Astrocyte (in vitro differentiated cells and primary cell): Measurements from ENCODE around the gene CHD8. TPM values are rescaled to one million over a fixed set of nuclear protein-coding genes. Genes with fewer than 3 reads are reported as not detected.

ENCODE experiments used
- DNase-seq: peaks from one replicate; pipeline ENCODE4 v3.0.0-alpha.2; 2010; ENCODE audit warnings: low read depth
- FAIRE-seq: peaks from 2 replicates; lab custom pipeline; 2011; peaks lifted over from hg19 to GRCh38; lab: Jason Lieb, UNC
- H2AFZ ChIP-seq: 2 replicates; pipeline ENCODE4 v1.6.0; 2012; ENCODE audit warnings: low read depth, low read length, inconsistent platforms
- H3K27ac ChIP-seq: 2 replicates; pipeline ENCODE4 v1.5.1; 2011; ENCODE audit warnings: low read depth, low read length, inconsistent platforms
- H3K27me3 ChIP-seq: 2 replicates; pipeline ENCODE4 v1.6.0; 2011; ENCODE audit warnings: low read length, inconsistent platforms; ENCODE audit not compliant: insufficient read depth
- H3K36me3 ChIP-seq: 2 replicates; pipeline ENCODE4 v1.5.1; 2011; ENCODE audit warnings: low read length, inconsistent platforms; ENCODE audit not compliant: insufficient read depth
- H3K4me1 ChIP-seq: 2 replicates; pipeline ENCODE4 v1.5.1; 2011; ENCODE audit warnings: low read length, inconsistent platforms; ENCODE audit not compliant: insufficient read depth
- H3K4me2 ChIP-seq: 2 replicates; pipeline ENCODE4 v1.6.0; 2012; ENCODE audit warnings: low read length, inconsistent platforms
- H3K4me3 ChIP-seq: 2 replicates; pipeline ENCODE4 v1.5.1; 2011; ENCODE audit warnings: low read depth, mild to moderate bottlenecking, low read length, inconsistent platforms; ENCODE audit not compliant: insufficient read depth
- H3K79me2 ChIP-seq: 2 replicates; pipeline ENCODE4 v1.6.0; 2012; ENCODE audit warnings: mild to moderate bottlenecking, low read length, inconsistent platforms; ENCODE audit not compliant: insufficient read depth
- H3K9ac ChIP-seq: 2 replicates; pipeline ENCODE4 v1.6.0; 2012; ENCODE audit warnings: mild to moderate bottlenecking, low read length, inconsistent platforms
- H3K9me3 ChIP-seq: 2 replicates; pipeline ENCODE4 v1.5.1; 2012; ENCODE audit warnings: low read depth, mild to moderate bottlenecking, low read length, inconsistent platforms; ENCODE audit not compliant: insufficient read depth
- H4K20me1 ChIP-seq: 2 replicates; pipeline ENCODE4 v1.6.0; 2012; ENCODE audit warnings: low read length, inconsistent platforms; ENCODE audit not compliant: insufficient read depth
- H3K27ac Mint-ChIP-seq: one replicate; pipeline ENCODE4 v1.8.0; 2021; ENCODE audit warnings: mild to moderate bottlenecking, mixed read lengths; ENCODE audit not compliant: unreplicated experiment
- H3K27me3 Mint-ChIP-seq: one replicate; pipeline ENCODE4 v1.8.0; 2021; ENCODE audit warnings: low read depth, mixed read lengths; ENCODE audit not compliant: unreplicated experiment
- H3K36me3 Mint-ChIP-seq: one replicate; pipeline ENCODE4 v1.8.0; 2021; ENCODE audit warnings: low read depth, mixed read lengths; ENCODE audit not compliant: unreplicated experiment
- H3K4me1 Mint-ChIP-seq: one replicate; pipeline ENCODE4 v1.8.0; 2021; ENCODE audit warnings: low read depth, mixed read lengths; ENCODE audit not compliant: unreplicated experiment
- H3K4me3 Mint-ChIP-seq: one replicate; pipeline ENCODE4 v1.8.0; 2021; ENCODE audit warnings: mild to moderate bottlenecking, moderate library complexity, mixed read lengths; ENCODE audit not compliant: unreplicated experiment
- H3K9me3 Mint-ChIP-seq: one replicate; pipeline ENCODE4 v1.8.0; 2021; ENCODE audit warnings: mild to moderate bottlenecking, mixed read lengths; ENCODE audit not compliant: unreplicated experiment
- EZH2 ChIP-seq: IDR thresholded peaks from 2 replicates; pipeline ENCODE4 v1.6.1; 2012; ENCODE audit warnings: mild to moderate bottlenecking, low read length, inconsistent platforms; ENCODE audit not compliant: insufficient read depth
- total RNA-seq: library from RNA; stranded (reverse); gene quantifications from 2 replicates; pipeline ENCODE4 v1.2.1, GENCODE V29; 2021
- TF ChIP-seq, protein P1 (sequence below): IDR thresholded peaks from 2 replicates; pipeline ENCODE4 v1.5.1; 2011; ENCODE audit warnings: low read depth, mild to moderate bottlenecking, inconsistent platforms, low read length, moderate library complexity; ENCODE audit not compliant: insufficient read depth

The CHD8 gene
- total RNA-seq, 1 donor from 2014 or later = 111 TPM

DNA sequence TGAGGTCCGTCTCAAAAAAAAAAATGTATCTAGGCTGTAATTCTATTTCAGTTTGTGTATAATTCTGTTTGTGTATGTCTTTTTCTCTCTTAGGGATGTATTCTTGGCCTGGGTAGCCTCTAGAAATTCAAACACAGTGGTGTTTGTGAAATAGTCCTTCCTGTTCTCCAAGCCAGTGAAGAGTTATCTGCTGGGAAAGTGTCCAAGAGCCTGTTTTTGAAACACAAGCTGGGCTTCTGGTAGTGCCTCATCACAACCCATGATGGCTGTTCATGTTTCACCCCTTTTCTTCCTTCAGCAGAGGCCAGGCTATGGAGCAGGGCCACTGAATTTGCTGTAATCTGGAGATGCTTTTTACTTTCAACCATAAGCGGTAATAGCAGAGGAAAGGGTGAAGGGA, 40.5 kb upstream of the CHD8 start:
- no peak overlapping the region for H3K9ac ChIP-seq
- no peaks in the 10 kb centered on the region for H3K9me3 ChIP-seq
- H3K79me2 ChIP-seq = no peaks in the 10 kb centered on the region
- no peaks in the 10 kb centered on the region for H3K27me3 ChIP-seq
- Mint-ChIP-seq H3K4me3 (no peak overlapping the region), H3K27me3 (no peaks in the 10 kb centered on the region), H3K36me3 (peaks cover 38% of the 10 kb centered on the region), H3K27ac (no peak overlapping the region), H3K4me1 (peaks cover 23% of the 10 kb centered on the region), H3K9me3 (no peaks in the 10 kb centered on the region)
- H3K4me2 ChIP-seq = no peak overlapping the region
- peaks cover 56% of the 10 kb centered on the region for H3K36me3 ChIP-seq
- no peak for DNase-seq
- H4K20me1 ChIP-seq = peaks cover 8% of the 10 kb centered on the region
- TF ChIP-seq, protein P1, sequence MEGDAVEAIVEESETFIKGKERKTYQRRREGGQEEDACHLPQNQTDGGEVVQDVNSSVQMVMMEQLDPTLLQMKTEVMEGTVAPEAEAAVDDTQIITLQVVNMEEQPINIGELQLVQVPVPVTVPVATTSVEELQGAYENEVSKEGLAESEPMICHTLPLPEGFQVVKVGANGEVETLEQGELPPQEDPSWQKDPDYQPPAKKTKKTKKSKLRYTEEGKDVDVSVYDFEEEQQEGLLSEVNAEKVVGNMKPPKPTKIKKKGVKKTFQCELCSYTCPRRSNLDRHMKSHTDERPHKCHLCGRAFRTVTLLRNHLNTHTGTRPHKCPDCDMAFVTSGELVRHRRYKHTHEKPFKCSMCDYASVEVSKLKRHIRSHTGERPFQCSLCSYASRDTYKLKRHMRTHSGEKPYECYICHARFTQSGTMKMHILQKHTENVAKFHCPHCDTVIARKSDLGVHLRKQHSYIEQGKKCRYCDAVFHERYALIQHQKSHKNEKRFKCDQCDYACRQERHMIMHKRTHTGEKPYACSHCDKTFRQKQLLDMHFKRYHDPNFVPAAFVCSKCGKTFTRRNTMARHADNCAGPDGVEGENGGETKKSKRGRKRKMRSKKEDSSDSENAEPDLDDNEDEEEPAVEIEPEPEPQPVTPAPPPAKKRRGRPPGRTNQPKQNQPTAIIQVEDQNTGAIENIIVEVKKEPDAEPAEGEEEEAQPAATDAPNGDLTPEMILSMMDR = no peak
- no peak for TF ChIP-seq EZH2
- H2AFZ ChIP-seq = no peak overlapping the region
- no peak overlapping the region for H3K4me3 ChIP-seq
- FAIRE-seq = no peak
- no peaks in the 10 kb centered on the region for H3K4me1 ChIP-seq
- no peak overlapping the region for H3K27ac ChIP-seq

DNA sequence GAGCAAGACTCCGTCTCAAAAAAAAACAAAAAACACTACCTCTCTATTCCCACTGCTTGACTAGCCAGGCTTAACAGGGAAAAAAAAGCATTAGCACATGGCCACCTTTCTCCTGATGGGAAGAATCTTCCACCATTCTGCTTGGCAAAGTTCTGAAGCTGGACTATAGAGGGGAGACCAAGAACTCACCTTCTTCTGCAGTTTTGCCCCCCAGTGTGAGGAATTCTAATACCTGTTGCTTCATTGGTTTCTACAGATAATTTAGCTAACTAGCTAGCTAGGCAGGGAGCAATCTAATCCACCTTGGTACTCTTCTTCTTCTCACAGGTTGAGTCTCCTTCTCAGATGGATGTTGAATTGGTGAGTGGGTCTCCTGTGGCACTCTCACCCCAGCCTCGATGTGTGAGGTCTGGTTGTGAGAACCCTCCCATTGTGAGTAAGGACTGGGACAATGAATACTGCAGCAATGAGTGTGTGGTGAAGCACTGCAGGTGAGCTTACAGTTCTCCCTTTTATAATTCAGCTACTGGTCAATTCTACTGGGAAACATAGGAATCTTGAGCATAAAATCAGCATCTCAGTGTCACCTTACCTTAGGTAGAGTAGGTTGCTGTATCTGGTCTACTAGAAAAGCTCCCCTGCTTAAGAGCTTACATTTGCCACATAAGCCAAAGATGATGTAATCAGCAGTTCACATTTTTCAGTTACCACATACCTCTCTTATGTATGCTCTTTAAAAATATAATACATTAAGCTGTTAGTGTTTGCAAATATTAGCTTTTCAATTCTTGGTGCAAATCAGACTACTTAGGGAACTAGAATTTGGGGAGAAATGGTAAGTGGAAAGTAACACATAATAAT, 39.2 kb upstream of the CHD8 start:
- no peaks in the 10 kb centered on the region for H3K9me3 Mint-ChIP-seq
- no peaks in the 10 kb centered on the region for H3K79me2 ChIP-seq
- peaks cover 46% of the 10 kb centered on the region for H3K36me3 ChIP-seq
- no peak overlapping the region for H2AFZ ChIP-seq
- H3K27me3 ChIP-seq = no peaks in the 10 kb centered on the region
- no peak overlapping the region for H3K4me2 ChIP-seq
- H3K36me3 Mint-ChIP-seq = peaks cover 30% of the 10 kb centered on the region
- H4K20me1 ChIP-seq = peaks cover 8% of the 10 kb centered on the region
- H3K4me3 ChIP-seq = no peak overlapping the region
- peaks cover 23% of the 10 kb centered on the region for H3K4me1 Mint-ChIP-seq
- TF ChIP-seq, protein P1 = no peak
- TF ChIP-seq EZH2 = no peak
- FAIRE-seq (no peak), DNase-seq (peak; percentile 42)
- H3K9me3 ChIP-seq = no peaks in the 10 kb centered on the region
- peak overlapping the region; percentile 17 for H3K9ac ChIP-seq
- H3K4me1 ChIP-seq = no peaks in the 10 kb centered on the region
- peak overlapping the region; percentile 34 for H3K4me3 Mint-ChIP-seq
- no peaks in the 10 kb centered on the region for H3K27me3 Mint-ChIP-seq
- H3K27ac ChIP-seq = peak overlapping the region; percentile 21
- H3K27ac Mint-ChIP-seq = peak overlapping the region; percentile 96

DNA sequence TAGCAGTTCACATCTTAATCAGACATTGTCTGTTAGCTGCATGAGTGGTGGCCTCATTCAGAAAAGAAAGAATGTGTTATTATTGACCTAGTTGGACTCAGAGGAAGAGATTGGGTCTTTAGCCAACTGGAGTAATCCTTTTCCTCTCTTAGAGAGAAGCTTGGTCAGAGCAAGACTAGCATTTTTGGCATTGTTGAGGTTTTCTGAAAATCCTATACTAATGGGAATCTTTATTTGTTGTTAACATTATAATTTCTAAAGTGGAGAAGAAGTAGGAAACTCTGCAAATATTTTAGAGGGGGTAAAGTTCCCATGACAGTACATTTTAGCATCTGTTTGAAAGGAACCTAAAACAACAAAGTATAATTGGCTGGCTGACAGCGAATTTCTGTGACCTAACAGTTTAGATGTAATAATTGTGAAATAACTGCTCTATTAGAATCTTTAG, 30.7 kb upstream of the CHD8 start:
- Histone ChIP-seq H4K20me1 (peaks cover 15% of the 10 kb centered on the region), H3K79me2 (peaks cover 36% of the 10 kb centered on the region), H3K4me1 (no peaks in the 10 kb centered on the region), H3K27ac (peak overlapping the region; percentile 24), H3K4me2 (peak overlapping the region; percentile 1), H3K27me3 (no peaks in the 10 kb centered on the region), H3K4me3 (no peak overlapping the region), H2AFZ (no peak overlapping the region), H3K9me3 (no peaks in the 10 kb centered on the region), H3K9ac (no peak overlapping the region), H3K36me3 (peaks cover 19% of the 10 kb centered on the region)
- no peak overlapping the region for H3K4me3 Mint-ChIP-seq
- TF ChIP-seq EZH2 = no peak
- TF ChIP-seq, protein P1 = no peak
- no peaks in the 10 kb centered on the region for H3K9me3 Mint-ChIP-seq
- H3K4me1 Mint-ChIP-seq = peaks cover 15% of the 10 kb centered on the region
- H3K36me3 Mint-ChIP-seq = peaks cover 9% of the 10 kb centered on the region
- H3K27me3 Mint-ChIP-seq = no peaks in the 10 kb centered on the region
- DNase-seq (peak; percentile 78), FAIRE-seq (peak; percentile 32)
- H3K27ac Mint-ChIP-seq = peak overlapping the region; percentile 91
